ENCODE measurements around the gene DYRK1B.

DYRK1B gene

GRCh38 chr19:39807846-39808364 lies 26.1 kb downstream of the DYRK1B start:
- Histone ChIP-seq H3K27me3 (peaks cover 14% of the 10 kb centered on the region), H3K4me1 (ENCODE audit: control insufficient read depth in 1 of 2, insufficient read depth in 1 of 2, low read depth in 1 of 2, low read length in 1 of 2) (no peaks in the 10 kb centered on the region), H3K36me3 (no peaks in the 10 kb centered on the region), H3K9me3 (no peaks in the 10 kb centered on the region), H3K27ac (no peak overlapping the region), H3K4me3 (ENCODE audit: low read depth in 1 of 2, low read length in 1 of 2) (no peak overlapping the region)
- TF ChIP-seq CTCF (IDR thresholded peaks at IDR 0.05) = no peak

GRCh38 chr19:39805104-39805503 lies 28.9 kb downstream of the DYRK1B start:
- H3K9me3 ChIP-seq = no peaks in the 10 kb centered on the region
- peaks cover 21% of the 10 kb centered on the region for H3K27me3 ChIP-seq
- no peak overlapping the region for H3K4me3 ChIP-seq (ENCODE audit: low read depth in 1 of 2, low read length in 1 of 2)
- H3K27ac ChIP-seq = no peak overlapping the region
- no peaks in the 10 kb centered on the region for H3K36me3 ChIP-seq
- H3K4me1 ChIP-seq (ENCODE audit: control insufficient read depth in 1 of 2, insufficient read depth in 1 of 2, low read depth in 1 of 2, low read length in 1 of 2) = no peaks in the 10 kb centered on the region
- no peak for TF ChIP-seq CTCF (IDR thresholded peaks at IDR 0.05)

- H3K4me3 ChIP-seq (ENCODE audit: low read depth in 1 of 2, low read length in 1 of 2) = no peak overlapping the region
- TF ChIP-seq CTCF (IDR thresholded peaks at IDR 0.05) = no peak
Measured at GRCh38 chr19:39802958-39803357, 31.0 kb downstream of the DYRK1B start.

GRCh38 chr19:39797083-39797482 lies 36.9 kb downstream of the DYRK1B start:
- peaks cover 28% of the 10 kb centered on the region for H3K27me3 ChIP-seq
- peaks cover 0 to 5% of the 10 kb centered on the region in 2 experiments for H3K4me1 ChIP-seq (ENCODE audit: control insufficient read depth in 1 of 2, insufficient read depth in 1 of 2, low read depth in 1 of 2, low read length in 1 of 2)
- H3K27ac ChIP-seq = no peak overlapping the region
- no peaks in the 10 kb centered on the region for H3K36me3 ChIP-seq
- H3K9me3 ChIP-seq = no peaks in the 10 kb centered on the region
- no peak for TF ChIP-seq CTCF (IDR thresholded peaks at IDR 0.05)
- no peak overlapping the region for H3K4me3 ChIP-seq (ENCODE audit: low read depth in 1 of 2, low read length in 1 of 2)

More at GRCh38 chr19:39802958-39803357, 31.0 kb downstream of the DYRK1B start:
- Histone ChIP-seq H3K27ac (no peak overlapping the region), H3K9me3 (no peaks in the 10 kb centered on the region), H3K4me1 (ENCODE audit: control insufficient read depth in 1 of 2, insufficient read depth in 1 of 2, low read depth in 1 of 2, low read length in 1 of 2) (no peaks in the 10 kb centered on the region), H3K27me3 (peaks cover 26% of the 10 kb centered on the region), H3K36me3 (no peaks in the 10 kb centered on the region)

- Histone ChIP-seq H3K36me3 (no peaks in the 10 kb centered on the region), H3K4me3 (ENCODE audit: low read depth in 1 of 2, low read length in 1 of 2) (no peak overlapping the region), H3K9me3 (no peaks in the 10 kb centered on the region), H3K27ac (no peak overlapping the region), H3K27me3 (peaks cover 28% of the 10 kb centered on the region), H3K4me1 (ENCODE audit: control insufficient read depth in 1 of 2, insufficient read depth in 1 of 2, low read depth in 1 of 2, low read length in 1 of 2) (peaks cover 0 to 5% of the 10 kb centered on the region in 2 experiments)
- TF ChIP-seq CTCF (IDR thresholded peaks at IDR 0.05) = no peak
Measured at GRCh38 chr19:39796000-39796498, 37.9 kb downstream of the DYRK1B start.
